Caki2 (cell line): ENCODE measurements around the gene SLC66A1. TPM values are rescaled to one million over a fixed set of nuclear protein-coding genes. Genes with fewer than 3 reads are reported as not detected.

Experiments used
- DNase-seq: peaks from one replicate; pipeline ENCODE4 v3.0.0-alpha.2; 2015; ENCODE audit warnings: low read depth
- in situ Hi-C: cut with HindIII; loops from 2 replicates; pipeline ENCODE4 v1.10.0; 2016; ENCODE audit warnings: low sequenced_read_pairs, low pct_unique_long_range_greater_than_20kb, mixed read lengths
- total RNA-seq: library from RNA; depleted of rRNA; stranded (reverse); fragments of >200 nt; shearing (Covaris generic); gene quantifications from 2 replicates; pipeline ENCODE4 v1.2.3, GENCODE V29; 2014; ENCODE audit warnings: low replicate concordance

Gene SLC66A1
- total RNA-seq, 1 experiment from 2014 or later, result 35.2 TPM

DNA sequence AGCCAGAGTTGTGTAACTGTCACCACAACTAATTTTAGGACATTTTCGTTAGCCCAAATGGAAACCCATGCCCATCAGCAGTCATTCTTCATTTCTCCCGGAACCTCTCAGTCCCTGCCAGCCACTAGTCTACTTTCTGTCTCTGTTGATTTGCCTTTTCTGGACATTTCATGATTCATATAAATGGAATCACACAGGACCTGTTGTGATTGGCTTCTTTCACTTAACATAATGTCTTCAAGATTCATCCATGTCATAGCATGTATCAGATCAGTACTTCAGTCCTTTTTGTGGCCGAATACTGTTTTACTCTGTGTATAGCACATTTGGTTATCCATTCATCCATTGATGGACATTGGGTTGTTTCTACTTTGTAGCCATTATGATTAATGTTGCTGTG, 7.1 kb downstream of the SLC66A1 start:
- no peak for DNase-seq
- in situ Hi-C loops, result no loop called here

- in situ Hi-C loops, result no loop called here
- no peak for DNase-seq
Observed at GRCh38 chr1:19321071-19321470, 8.9 kb downstream of the SLC66A1 start.

DNA sequence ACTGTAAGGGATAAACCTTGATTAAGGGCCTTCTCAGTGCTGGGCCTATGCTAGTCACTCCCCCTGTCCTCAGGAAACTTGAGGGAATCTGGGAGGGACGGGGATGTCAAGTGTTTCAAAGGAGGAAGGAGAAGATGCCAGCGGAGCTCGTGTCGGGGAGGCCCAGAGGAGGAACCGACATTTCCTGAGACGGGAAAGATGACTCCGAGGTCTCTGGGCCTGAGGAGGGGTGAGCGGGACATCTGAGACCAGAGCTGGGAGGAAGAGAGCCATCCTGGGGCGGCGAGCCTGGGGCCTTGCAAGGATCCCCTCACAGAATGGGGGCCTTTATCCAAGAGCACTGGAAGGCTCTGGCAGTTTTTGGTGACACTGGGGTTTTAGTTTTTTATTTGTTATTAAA, 10.4 kb downstream of the SLC66A1 start:
- DNase-seq, result no peak
- in situ Hi-C loops, result no loop called here

DNA sequence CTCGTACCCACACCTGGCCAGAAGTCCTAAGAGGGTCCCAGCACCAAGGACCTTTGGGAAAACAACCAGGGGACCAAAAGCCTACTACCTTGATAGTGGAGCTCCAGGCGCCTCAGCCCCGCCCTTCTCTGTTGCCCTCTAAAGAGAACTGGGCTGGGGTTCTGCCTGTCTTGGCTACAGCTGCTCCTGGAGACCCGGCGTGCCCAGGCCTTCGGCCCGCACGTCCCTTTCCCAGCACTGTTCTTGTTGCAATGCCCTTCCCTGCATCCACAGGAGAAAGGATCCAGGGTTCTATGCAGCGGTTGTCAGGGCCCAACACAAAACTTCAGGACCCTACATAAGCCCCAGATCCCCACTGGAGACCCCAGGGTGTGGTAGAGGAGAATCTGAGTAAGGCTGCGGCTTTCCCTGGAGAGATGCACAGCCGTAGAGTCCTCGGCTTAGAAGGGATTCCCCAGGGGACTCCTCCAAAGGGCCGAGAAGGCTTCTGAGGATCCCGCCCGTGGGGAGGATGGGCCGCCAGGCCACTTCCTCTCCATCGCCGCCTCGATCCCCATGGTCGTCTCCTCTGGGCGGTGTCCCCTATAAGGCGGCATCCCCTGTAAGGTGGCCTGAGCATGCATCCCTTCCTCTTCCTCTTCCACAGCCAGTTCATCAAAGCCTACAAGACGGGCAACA, 12.0 kb downstream of the SLC66A1 start:
- no peak for DNase-seq
- in situ Hi-C loops, result no loop called here

GRCh38 chr1:19324665-19324990, 12.5 kb downstream of the SLC66A1 start:
- DNase-seq, result no peak
- in situ Hi-C loops, result no loop called here

DNA sequence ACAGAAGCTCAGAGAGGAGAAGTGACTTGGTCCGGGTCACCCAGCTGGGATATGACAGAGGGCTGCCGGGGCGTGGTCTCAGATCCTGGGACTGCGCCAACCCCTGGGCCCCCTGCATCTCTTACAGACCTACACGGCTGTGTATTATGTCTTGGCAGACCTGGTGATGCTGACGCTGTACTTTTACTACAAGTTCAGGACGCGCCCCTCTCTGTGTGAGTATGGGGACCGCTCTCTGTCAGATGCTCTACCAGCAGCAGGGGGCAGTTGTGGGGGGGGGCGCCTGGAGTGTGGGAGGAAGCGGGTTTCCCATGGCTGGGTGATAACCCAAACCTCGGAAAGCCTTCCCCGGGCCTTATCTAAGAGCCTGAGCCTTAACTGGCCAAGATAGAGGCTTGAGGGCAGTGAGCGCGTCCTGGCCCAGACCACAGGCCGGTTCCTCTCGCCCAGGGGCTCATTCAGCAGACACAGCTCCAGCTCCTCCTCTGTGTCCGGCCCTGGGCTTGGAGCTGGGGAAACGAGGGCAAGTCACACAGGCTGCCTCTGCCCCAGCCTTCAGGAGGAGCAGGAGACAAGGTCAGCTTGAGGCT, 13.3 kb downstream of the SLC66A1 start:
- in situ Hi-C loops, result no loop called here
- no peak for DNase-seq

- in situ Hi-C loops, result no loop called here
- no peak for DNase-seq
Observed at GRCh38 chr1:19325958-19326747, 14.0 kb downstream of the SLC66A1 start.

DNA sequence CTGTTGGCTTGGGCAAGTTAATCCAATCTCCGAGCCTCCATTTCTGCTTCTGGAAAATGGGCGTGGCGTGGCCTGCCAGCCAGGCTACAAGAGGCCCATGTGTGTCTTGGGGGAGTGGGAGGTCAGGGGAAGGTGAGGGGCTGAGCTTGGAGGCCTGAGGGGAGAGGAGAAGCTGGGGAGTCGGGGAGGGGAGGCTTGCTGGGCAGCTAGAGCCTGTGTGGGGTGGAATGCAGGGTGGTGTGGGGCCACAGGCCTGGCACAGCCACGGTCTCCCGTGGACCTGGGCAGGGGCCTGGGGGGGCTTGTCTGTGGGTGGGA, 14.6 kb downstream of the SLC66A1 start:
- in situ Hi-C loops, result no loop called here
- DNase-seq, result no peak

- no peak for DNase-seq
- in situ Hi-C loops, result no loop called here
Observed at GRCh38 chr1:19327301-19327700, 15.2 kb downstream of the SLC66A1 start.

- in situ Hi-C loops, result no loop called here
- no peak for DNase-seq
Observed at GRCh38 chr1:19327736-19328135, 15.6 kb downstream of the SLC66A1 start.

- no peak for DNase-seq
- in situ Hi-C loops, result no loop called here
Observed at GRCh38 chr1:19328486-19328885, 16.4 kb downstream of the SLC66A1 start.

DNA sequence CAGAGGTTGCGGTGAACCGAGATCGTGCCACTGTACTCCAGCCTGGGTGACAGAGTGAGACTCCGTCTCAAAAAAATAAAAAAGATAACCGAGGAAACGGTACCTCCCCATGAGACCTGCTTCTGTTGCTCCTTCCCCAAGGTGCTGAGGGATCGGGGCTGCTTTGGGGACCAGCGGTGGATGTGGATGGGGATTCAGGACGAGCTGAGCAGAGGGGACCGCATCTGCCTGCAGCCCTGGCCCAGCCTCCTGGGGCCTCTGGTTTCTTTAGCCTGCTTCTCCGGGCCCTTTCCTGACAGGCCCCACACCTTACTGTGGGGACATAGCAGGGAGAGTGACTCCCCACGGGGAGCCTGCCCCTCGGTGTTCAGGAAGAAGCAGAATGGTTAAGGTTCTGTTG, 17.1 kb downstream of the SLC66A1 start:
- no peak for DNase-seq
- in situ Hi-C loops, result no loop called here

DNA sequence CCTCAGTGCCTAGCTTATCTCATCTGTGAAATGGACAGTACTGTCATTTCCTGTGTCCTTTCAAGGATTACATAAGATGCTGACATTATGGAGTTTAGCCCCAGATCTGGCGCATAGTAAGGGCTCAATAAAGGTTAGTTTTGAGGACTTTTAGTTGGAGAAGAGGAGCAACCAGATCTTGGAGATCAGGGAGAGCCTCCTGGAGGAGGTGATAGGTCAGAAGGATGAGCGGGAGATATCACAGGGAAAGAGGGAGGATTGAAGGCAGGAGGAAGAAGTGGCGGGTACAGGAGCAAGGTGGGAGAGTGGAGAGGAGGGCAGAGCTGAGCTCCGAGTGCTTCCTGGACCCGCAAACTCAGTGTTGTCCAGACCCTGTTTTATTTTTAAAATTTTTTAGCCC, 17.5 kb downstream of the SLC66A1 start:
- in situ Hi-C loops, result no loop called here
- no peak for DNase-seq

GRCh38 chr1:19330449-19331135, 18.5 kb downstream of the SLC66A1 start:
- DNase-seq, result no peak
- in situ Hi-C loops, result no loop called here

DNA sequence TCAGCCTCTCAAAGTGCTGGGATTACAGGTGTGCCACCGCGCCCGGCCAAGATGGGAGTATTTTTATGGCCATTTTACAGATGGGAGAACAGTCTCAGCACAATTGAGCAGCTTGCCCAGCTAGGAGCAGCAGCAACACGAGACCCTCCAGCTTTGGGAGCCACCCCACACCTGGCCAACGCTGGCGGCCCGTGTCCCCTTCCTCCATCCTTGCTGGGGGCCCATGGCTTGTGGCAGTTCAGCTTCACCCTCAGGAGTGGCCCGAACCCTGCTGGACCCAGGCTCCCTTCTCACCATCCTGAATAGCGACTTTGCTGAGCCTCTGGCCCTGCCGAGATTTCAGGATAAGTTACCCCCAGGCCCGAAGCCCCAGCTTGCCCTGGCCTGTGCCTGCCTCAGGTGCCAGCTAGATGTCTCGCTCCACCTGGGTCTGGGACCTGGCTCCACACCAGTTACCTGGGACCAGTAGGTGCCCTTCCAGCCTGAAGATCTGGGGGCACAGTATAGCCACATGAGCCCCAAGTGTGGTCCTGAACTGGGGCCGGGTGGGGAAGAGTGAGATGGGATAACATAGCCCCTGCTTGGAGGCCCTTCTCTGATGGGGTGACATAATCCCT, 19.2 kb downstream of the SLC66A1 start:
- DNase-seq, result no peak
- in situ Hi-C loops, result no loop called here

DNA sequence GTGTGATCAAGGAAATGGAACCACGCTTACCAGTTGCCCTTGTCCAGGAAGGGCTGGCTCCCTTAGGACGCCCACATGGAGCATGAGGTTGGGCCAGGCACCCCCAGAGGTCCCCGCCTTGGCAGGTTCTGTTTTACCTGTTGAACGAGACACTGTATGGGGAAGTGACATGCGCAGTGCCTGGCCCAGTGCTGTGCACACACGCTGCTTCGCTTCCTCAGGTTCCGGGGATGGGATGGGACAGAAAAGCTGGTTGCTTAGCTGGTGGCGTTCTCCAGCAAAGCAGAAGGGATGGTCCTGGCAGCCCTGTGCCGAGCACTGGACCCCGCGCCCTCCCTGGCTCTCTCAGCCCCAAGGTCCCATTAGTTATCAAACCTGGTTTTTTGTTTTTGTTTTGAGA, 20.7 kb downstream of the SLC66A1 start:
- no peak for DNase-seq
- in situ Hi-C loops, result no loop called here

DNA sequence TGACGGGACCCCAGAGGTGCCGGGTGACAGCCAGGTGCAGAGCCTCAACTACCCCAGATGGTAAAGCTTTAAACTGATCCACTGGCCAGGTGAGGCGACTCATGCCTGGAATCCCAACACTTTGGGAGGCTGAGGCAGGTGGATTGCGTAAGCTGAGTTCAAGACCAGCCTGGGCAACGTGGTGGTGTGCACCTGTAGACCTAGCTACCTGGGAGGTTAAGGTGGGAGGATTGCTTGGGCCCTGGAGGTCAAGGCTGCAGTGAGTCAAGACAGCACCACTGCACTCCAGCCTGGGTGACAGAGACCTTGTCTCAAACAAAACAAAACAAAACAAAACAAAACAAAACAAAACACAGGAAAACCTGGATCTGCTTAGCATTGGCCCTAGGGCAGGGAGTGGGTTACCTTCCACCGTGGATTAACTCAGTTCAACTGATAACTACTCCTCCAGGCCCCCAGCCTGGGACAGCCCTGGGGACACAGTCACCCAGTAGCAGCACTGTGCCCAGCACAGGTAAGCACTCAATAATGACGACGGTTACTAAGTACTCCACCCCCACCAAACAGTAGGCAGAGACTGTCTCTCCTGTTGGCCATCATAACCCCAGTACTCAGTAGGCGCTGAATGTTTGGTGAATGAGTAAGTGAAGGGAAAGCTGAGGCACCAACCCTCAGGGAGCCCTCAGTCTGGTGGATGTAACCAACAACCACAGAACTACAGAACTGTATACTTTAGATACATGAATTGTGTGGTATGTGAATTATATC, 21.6 kb downstream of the SLC66A1 start:
- DNase-seq, result no peak
- in situ Hi-C loops, result no loop called here

- no peak for DNase-seq
- in situ Hi-C loops, result no loop called here
Observed at GRCh38 chr1:19336543-19336942, 24.4 kb downstream of the SLC66A1 start.
